Karpas-422 (cell line): Measurements from ENCODE around the gene ALDH16A1. TPM values are rescaled to one million over a fixed set of nuclear protein-coding genes. Genes with fewer than 3 reads are reported as not detected.

ENCODE experiments used
- DNase-seq: peaks from one replicate; pipeline ENCODE4 v3.0.0-alpha.2; 2015
- H2AFZ ChIP-seq: fragments of 200-600 bp; sonication (generic); 2 replicates; pipeline ENCODE4 v1.6.1; 2014; ENCODE audit warnings: antibody characterized with exemption, low read length, mixed read lengths
- H3K27ac ChIP-seq: fragments of 200-600 bp; sonication (generic); 2 replicates; pipeline ENCODE4 v1.5.1; 2014; ENCODE audit warnings: mild to moderate bottlenecking, low read length, moderate library complexity
- H3K27me3 ChIP-seq: fragments of 200-600 bp; sonication (generic); 2 replicates; pipeline ENCODE4 v1.6.1; 2014; ENCODE audit warnings: low read length, mixed read lengths
- H3K36me3 ChIP-seq: fragments of 200-600 bp; sonication (generic); 2 replicates; pipeline ENCODE4 v1.6.1; 2014; ENCODE audit warnings: low read length, mixed read lengths; ENCODE audit not compliant: insufficient read depth
- H3K4me1 ChIP-seq: fragments of 200-600 bp; sonication (generic); 2 replicates; pipeline ENCODE4 v1.6.1; 2014; ENCODE audit warnings: mild to moderate bottlenecking, low read length, mixed read lengths
- H3K4me2 ChIP-seq: fragments of 200-600 bp; sonication (generic); 2 replicates; pipeline ENCODE4 v1.6.1; 2014; ENCODE audit warnings: low read length, low read depth, mild to moderate bottlenecking; ENCODE audit not compliant: poor library complexity, severe bottlenecking
- H3K4me3 ChIP-seq: fragments of 200-600 bp; sonication (generic); 2 replicates; pipeline ENCODE4 v1.5.1; 2014; ENCODE audit warnings: mild to moderate bottlenecking, antibody characterized with exemption, low read length, mixed read lengths
- H3K79me2 ChIP-seq: fragments of 200-600 bp; sonication (generic); 2 replicates; pipeline ENCODE4 v1.6.1; 2014; ENCODE audit warnings: mild to moderate bottlenecking, low read length, mixed read lengths
- H3K9ac ChIP-seq: fragments of 200-600 bp; sonication (generic); 2 replicates; pipeline ENCODE4 v1.6.0; 2014; ENCODE audit warnings: low read length
- H3K9me2 ChIP-seq: fragments of 200-600 bp; sonication (generic), shearing (Covaris generic); replicated peaks from 2 replicates; pipeline ENCODE4 v1.6.0; 2014; ENCODE audit warnings: mild to moderate bottlenecking, low read length, moderate library complexity; ENCODE audit not compliant: insufficient read depth
- H3K9me3 ChIP-seq: fragments of 300-700, 200-600 bp; sonication (generic); 2 replicates; pipeline ENCODE4 v1.6.1; 2014; ENCODE audit warnings: low read length, mixed read lengths
- H4K20me1 ChIP-seq: fragments of 200-600 bp; sonication (generic); 2 replicates; pipeline ENCODE4 v1.6.1; 2014; ENCODE audit warnings: mild to moderate bottlenecking, antibody characterized with exemption, low read length, low read depth; ENCODE audit not compliant: insufficient read depth
- total RNA-seq: library from RNA; depleted of rRNA; stranded (reverse); fragments of >200 nt; shearing (Covaris generic); gene quantifications from 2 replicates; pipeline ENCODE4 v1.2.3, GENCODE V29; 2014; ENCODE audit warnings: low replicate concordance

ALDH16A1 gene
- total RNA-seq, 1 experiment from 2014 or later, result 15.9 TPM

DNA sequence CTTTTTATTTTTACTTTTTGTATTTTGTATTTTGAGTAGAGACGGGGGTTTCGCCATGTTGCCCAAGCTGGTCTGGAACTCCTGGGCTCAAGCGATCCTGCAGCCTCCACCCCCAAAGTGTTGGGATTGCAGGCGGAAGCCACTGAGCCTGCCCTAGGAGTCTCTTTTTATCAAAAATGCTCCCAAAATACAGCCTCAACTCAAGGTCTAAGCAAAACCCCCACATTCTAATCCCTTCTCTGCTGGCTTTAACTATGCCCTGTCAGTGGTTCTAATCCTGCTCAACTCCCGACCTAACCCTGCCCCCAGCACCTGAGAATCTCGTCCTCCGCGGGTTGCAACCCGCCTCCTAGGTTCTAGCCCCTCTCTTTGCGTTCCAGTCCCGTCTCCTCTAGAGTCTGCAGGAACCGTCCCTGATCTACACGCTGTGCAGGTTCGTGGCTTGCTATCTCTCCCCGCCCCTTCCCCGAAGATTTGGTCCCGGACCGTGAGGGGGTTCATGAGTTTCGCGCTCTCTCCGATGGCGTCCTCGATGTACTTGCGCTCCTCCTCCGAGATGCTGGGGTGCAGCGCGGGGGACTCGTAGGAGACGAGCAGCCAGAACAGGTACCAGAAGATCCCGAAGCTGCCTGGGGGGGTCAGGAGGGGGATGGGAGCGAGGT is 19.7 kb upstream of the ALDH16A1 start:
- Histone ChIP-seq H3K4me1 (peaks cover 23% of the 10 kb centered on the region), H3K36me3 (no peaks in the 10 kb centered on the region), H4K20me1 (no peaks in the 10 kb centered on the region), H3K9me2 (no peaks in the 10 kb centered on the region), H3K4me3 (no peak overlapping the region), H3K9me3 (no peaks in the 10 kb centered on the region), H3K9ac (no peak overlapping the region), H3K27me3 (no peaks in the 10 kb centered on the region), H3K4me2 (no peak overlapping the region), H2AFZ (no peak overlapping the region), H3K27ac (no peak overlapping the region), H3K79me2 (no peaks in the 10 kb centered on the region)
- DNase-seq, result no peak

DNA sequence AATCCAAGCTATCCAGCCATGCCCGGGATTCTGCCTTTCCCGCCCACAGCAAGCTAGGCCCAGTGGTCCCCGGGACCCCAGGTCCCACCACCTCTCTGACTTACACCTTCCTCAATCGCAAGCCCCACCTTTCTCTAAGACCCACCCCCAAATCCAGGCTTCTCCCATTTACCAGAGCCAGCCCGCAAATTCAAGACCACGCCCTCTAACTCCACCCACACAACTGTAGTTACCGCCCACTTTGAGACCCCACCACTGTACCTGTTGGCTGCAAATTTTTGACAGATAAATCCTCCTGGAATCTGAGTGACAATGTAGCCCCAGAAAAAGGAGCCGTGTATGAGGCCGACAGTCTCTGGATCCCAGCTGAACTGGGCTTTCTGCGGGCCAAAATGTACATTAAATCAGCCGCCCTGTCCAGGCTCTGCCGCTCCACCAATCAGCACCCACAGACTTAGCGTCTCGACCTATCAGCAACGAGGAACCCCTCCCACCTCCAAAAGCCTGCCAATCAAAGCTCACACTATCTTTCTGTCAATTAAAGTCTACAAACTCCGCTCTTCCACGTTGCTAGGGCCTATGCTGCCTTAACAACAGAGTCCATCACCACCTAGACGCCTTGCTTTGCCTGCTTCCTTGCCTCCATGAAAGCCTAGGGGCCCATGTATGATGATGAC is 18.0 kb upstream of the ALDH16A1 start:
- H3K9me3 ChIP-seq, result no peaks in the 10 kb centered on the region
- H3K9me2 ChIP-seq, result no peaks in the 10 kb centered on the region
- H4K20me1 ChIP-seq, result no peaks in the 10 kb centered on the region
- H3K4me2 ChIP-seq, result no peak overlapping the region
- no peaks in the 10 kb centered on the region for H3K36me3 ChIP-seq
- no peak overlapping the region for H3K9ac ChIP-seq
- no peak overlapping the region for H3K27ac ChIP-seq
- H3K79me2 ChIP-seq, result no peaks in the 10 kb centered on the region
- no peaks in the 10 kb centered on the region for H3K27me3 ChIP-seq
- H2AFZ ChIP-seq, result no peak overlapping the region
- DNase-seq, result peak; percentile 80
- H3K4me1 ChIP-seq, result peaks cover 20% of the 10 kb centered on the region
- no peak overlapping the region for H3K4me3 ChIP-seq

GRCh38 chr19:49435670-49436069 is 17.4 kb upstream of the ALDH16A1 start:
- no peak overlapping the region for H3K4me3 ChIP-seq
- no peaks in the 10 kb centered on the region for H3K9me3 ChIP-seq
- H3K4me2 ChIP-seq, result peak overlapping the region; percentile 35
- H3K9me2 ChIP-seq, result no peaks in the 10 kb centered on the region
- no peak overlapping the region for H3K27ac ChIP-seq
- H3K36me3 ChIP-seq, result no peaks in the 10 kb centered on the region
- DNase-seq, result no peak
- H2AFZ ChIP-seq, result peak overlapping the region; percentile 26; the same call in 1 of the 2 replicates
- no peaks in the 10 kb centered on the region for H3K79me2 ChIP-seq
- H3K27me3 ChIP-seq, result no peaks in the 10 kb centered on the region
- no peaks in the 10 kb centered on the region for H4K20me1 ChIP-seq
- peaks cover 19% of the 10 kb centered on the region for H3K4me1 ChIP-seq
- H3K9ac ChIP-seq, result no peak overlapping the region

DNA sequence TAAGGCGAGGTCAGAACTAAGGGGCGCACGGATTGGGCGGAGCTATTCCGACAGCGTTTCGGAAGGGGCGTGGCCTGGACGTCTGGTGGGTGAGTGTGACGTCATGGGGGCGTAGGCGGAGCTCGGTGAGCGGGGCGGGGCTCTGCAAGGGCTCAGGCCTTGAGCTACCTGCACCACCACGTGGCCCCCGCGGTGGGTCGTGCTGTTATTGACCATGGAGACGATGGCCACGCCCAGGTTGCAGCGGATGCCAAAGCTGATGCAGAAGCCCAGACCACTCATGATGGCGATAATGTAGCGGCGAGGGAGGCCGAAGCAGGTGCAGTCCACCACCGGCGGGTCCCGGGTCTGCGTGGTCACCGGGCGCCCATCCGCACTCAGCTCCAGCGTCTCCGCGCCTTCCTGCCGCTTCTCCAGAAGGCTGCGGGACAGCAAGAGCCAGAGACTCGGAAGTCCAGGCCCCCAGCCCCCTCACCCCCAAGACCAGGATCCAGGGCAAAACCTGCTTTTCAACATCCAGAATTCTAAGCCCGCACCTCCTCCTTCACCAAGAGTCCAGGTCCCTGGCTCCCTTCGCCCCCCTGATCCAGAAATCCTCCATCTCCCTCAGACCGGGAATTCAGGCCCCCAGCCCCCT is 16.5 kb upstream of the ALDH16A1 start:
- Histone ChIP-seq H2AFZ (peak overlapping the region; percentile 33; the same call in 1 of the 2 replicates), H3K4me3 (no peak overlapping the region; the same call in 1 of the 2 replicates)

DNA sequence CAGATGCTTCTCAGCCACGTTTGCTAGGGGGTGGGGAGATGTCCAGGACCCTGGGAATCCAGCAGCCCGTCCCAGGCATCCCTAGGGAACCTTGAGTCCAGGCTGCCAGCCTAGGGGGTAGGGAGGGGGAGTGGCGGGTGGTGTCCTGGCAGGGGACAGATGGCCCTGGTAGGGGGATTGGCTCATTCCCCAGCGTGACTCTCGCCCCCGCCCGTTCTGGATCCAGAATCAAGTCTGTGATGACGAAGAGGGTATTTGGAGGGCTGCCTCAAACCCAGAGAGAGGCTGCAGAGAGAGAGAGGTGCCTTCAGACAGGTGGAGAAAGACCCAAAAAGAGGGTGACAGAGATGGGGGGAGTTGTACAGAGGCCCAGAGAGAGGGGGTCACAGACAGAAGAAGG is 15.8 kb upstream of the ALDH16A1 start:
- H3K4me2 ChIP-seq, result no peak overlapping the region
- H3K79me2 ChIP-seq, result no peaks in the 10 kb centered on the region
- no peak overlapping the region for H3K27ac ChIP-seq
- H3K9ac ChIP-seq, result no peak overlapping the region
- no peak overlapping the region for H3K4me3 ChIP-seq
- no peaks in the 10 kb centered on the region for H3K9me3 ChIP-seq
- no peaks in the 10 kb centered on the region for H3K9me2 ChIP-seq
- H4K20me1 ChIP-seq, result no peaks in the 10 kb centered on the region
- H3K36me3 ChIP-seq, result no peaks in the 10 kb centered on the region
- peaks cover 19% of the 10 kb centered on the region for H3K4me1 ChIP-seq
- no peak overlapping the region for H2AFZ ChIP-seq
- no peak for DNase-seq
- no peaks in the 10 kb centered on the region for H3K27me3 ChIP-seq

More for the DNA sequence above, 16.5 kb upstream of the ALDH16A1 start:
- peak overlapping the region; percentile 35 for H3K4me2 ChIP-seq
- H3K9ac ChIP-seq, result no peak overlapping the region
- H3K27me3 ChIP-seq, result no peaks in the 10 kb centered on the region
- H3K9me2 ChIP-seq, result no peaks in the 10 kb centered on the region
- H3K79me2 ChIP-seq, result no peaks in the 10 kb centered on the region
- peaks cover 19% of the 10 kb centered on the region for H3K4me1 ChIP-seq
- DNase-seq, result peak; percentile 99
- H4K20me1 ChIP-seq, result no peaks in the 10 kb centered on the region
- H3K9me3 ChIP-seq, result no peaks in the 10 kb centered on the region
- H3K36me3 ChIP-seq, result no peaks in the 10 kb centered on the region
- H3K27ac ChIP-seq, result no peak overlapping the region

- H3K9ac ChIP-seq, result no peak overlapping the region
- no peaks in the 10 kb centered on the region for H3K9me2 ChIP-seq
- no peak overlapping the region for H3K27ac ChIP-seq
- peaks cover 29% of the 10 kb centered on the region for H3K4me1 ChIP-seq
- H3K4me3 ChIP-seq, result no peak overlapping the region
- no peaks in the 10 kb centered on the region for H3K9me3 ChIP-seq
- no peaks in the 10 kb centered on the region for H3K79me2 ChIP-seq
- no peaks in the 10 kb centered on the region for H4K20me1 ChIP-seq
- no peaks in the 10 kb centered on the region for H3K27me3 ChIP-seq
- H3K36me3 ChIP-seq, result no peaks in the 10 kb centered on the region
- no peak for DNase-seq
- no peak overlapping the region for H3K4me2 ChIP-seq
- H2AFZ ChIP-seq, result no peak overlapping the region
Observed at GRCh38 chr19:49438261-49438660, 14.8 kb upstream of the ALDH16A1 start.

DNA sequence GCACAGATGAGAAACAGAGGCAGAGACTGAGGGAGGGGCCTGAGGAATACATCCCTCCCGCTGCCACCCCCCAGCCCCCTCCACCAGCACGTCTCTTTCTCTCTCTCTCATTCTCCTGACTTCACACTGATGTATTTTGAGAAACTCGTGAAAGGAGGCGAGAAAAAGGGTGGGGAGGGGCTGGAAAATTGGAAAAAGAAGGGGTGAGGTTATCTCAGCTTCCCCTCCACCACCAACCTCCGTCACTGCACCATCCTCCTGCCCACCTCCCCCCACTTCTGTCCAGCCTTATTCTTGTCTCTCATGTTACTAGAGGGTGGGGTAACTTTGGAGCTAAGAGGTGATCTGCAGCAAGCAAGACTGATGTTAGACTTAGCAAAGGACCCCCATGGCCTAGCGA is 13.2 kb upstream of the ALDH16A1 start:
- Histone ChIP-seq H3K36me3 (no peaks in the 10 kb centered on the region), H3K27me3 (no peaks in the 10 kb centered on the region), H3K4me2 (no peak overlapping the region), H3K27ac (no peak overlapping the region), H3K4me3 (no peak overlapping the region), H3K9me2 (no peaks in the 10 kb centered on the region), H3K9ac (no peak overlapping the region), H4K20me1 (no peaks in the 10 kb centered on the region), H3K4me1 (peaks cover 30% of the 10 kb centered on the region), H2AFZ (no peak overlapping the region), H3K79me2 (no peaks in the 10 kb centered on the region), H3K9me3 (no peaks in the 10 kb centered on the region)
- DNase-seq, result no peak

GRCh38 chr19:49440439-49441209 is 12.4 kb upstream of the ALDH16A1 start:
- Histone ChIP-seq H3K9me2 (no peaks in the 10 kb centered on the region), H4K20me1 (no peaks in the 10 kb centered on the region), H3K79me2 (no peaks in the 10 kb centered on the region), H3K4me3 (no peak overlapping the region), H3K4me1 (peaks cover 30% of the 10 kb centered on the region), H2AFZ (no peak overlapping the region), H3K4me2 (no peak overlapping the region), H3K27me3 (no peaks in the 10 kb centered on the region), H3K36me3 (no peaks in the 10 kb centered on the region), H3K9ac (no peak overlapping the region), H3K27ac (no peak overlapping the region), H3K9me3 (no peaks in the 10 kb centered on the region)
- DNase-seq, result no peak
